Activated B cell treated with CpG ODN at 0.5 μM for 24 hours (primary cell): ENCODE measurements around the gene PROKR2. TPM values are rescaled to one million over a fixed set of nuclear protein-coding genes. Genes with fewer than 3 reads are reported as not detected.

Experiments used
- ATAC-seq: fragments of 200-7000 bp; cut with Tn5 transposase; one replicate; pipeline ENCODE4 v1.10.0; 2021; ENCODE audit warnings: low read depth, mild to moderate bottlenecking, moderate library complexity
- CTCF ChIA-PET: fragments of 350-600 bp; sonication (Branson Sonifier 250); formaldehyde crosslinking; loops from one replicate; lab custom pipeline; 2021; ENCODE audit warnings: antibody characterized with exemption; lab: Charles Lee
- POLR2A ChIA-PET: fragments of 350-600 bp; sonication (Branson Sonifier 250); formaldehyde crosslinking; loops from one replicate; lab custom pipeline; 2021; ENCODE audit warnings: antibody characterized with exemption; lab: Charles Lee
- DNase-seq: peaks from one replicate; pipeline ENCODE4 v3.0.0; 2022
- H3K27ac Mint-ChIP-seq: one replicate; pipeline ENCODE4 v1.8.0; 2020; ENCODE audit warnings: mixed read lengths
- H3K27me3 Mint-ChIP-seq: one replicate; pipeline ENCODE4 v1.8.0; 2021; ENCODE audit warnings: mixed read lengths
- H3K36me3 Mint-ChIP-seq: one replicate; pipeline ENCODE4 v1.8.0; 2021; ENCODE audit warnings: low read depth, mixed read lengths
- H3K4me1 Mint-ChIP-seq: one replicate; pipeline ENCODE4 v1.8.0; 2021; ENCODE audit warnings: mixed read lengths
- H3K4me3 Mint-ChIP-seq: one replicate; pipeline ENCODE4 v1.8.0; 2020; ENCODE audit warnings: mild to moderate bottlenecking, mixed read lengths
- H3K9me3 Mint-ChIP-seq: one replicate; pipeline ENCODE4 v1.8.0; 2020; ENCODE audit warnings: mixed read lengths
- CTCF ChIP-seq: fragments of 200-600 bp; IDR thresholded peaks from one replicate; pipeline ENCODE4 v1.8.0; 2022; ENCODE audit warnings: antibody characterized with exemption, mild to moderate bottlenecking
- intact Hi-C: fragments of 100-400 bp; cut with micrococcal nuclease; formaldehyde crosslinking; loops from one replicate; pipeline ENCODE4 v1.15.1; 2024
- total RNA-seq: library from RNA; stranded (reverse); gene quantifications from 2 replicates; pipeline ENCODE4 v1.2.3, GENCODE V29; 2022

PROKR2 gene
- total RNA-seq, 1 donor from 2014 or later = not detected

GRCh38 chr20:5342021-5342420, 25.3 kb upstream of the PROKR2 start:
- H3K36me3 Mint-ChIP-seq = no peaks in the 10 kb centered on the region
- intact Hi-C loops = no loop called here
- ATAC-seq (no peak), DNase-seq (no peak)
- H3K27me3 Mint-ChIP-seq = peaks cover 11% of the 10 kb centered on the region
- no peak overlapping the region for H3K4me3 Mint-ChIP-seq
- peaks cover 5% of the 10 kb centered on the region for H3K9me3 Mint-ChIP-seq
- TF ChIP-seq CTCF = no peak
- CTCF ChIA-PET = no interaction called here
- no peak overlapping the region for H3K27ac Mint-ChIP-seq
- POLR2A ChIA-PET = no interaction called here
- H3K4me1 Mint-ChIP-seq = no peaks in the 10 kb centered on the region

GRCh38 chr20:5331340-5331739, 14.6 kb upstream of the PROKR2 start:
- ChIA-PET POLR2A (no interaction called here), CTCF (no interaction called here)
- no peak for TF ChIP-seq CTCF
- no peak overlapping the region for H3K4me3 Mint-ChIP-seq
- DNase-seq (no peak), ATAC-seq (no peak)
- peaks cover 30% of the 10 kb centered on the region for H3K27me3 Mint-ChIP-seq
- no peaks in the 10 kb centered on the region for H3K4me1 Mint-ChIP-seq
- intact Hi-C loops = no loop called here
- no peaks in the 10 kb centered on the region for H3K36me3 Mint-ChIP-seq
- H3K9me3 Mint-ChIP-seq = peaks cover 1% of the 10 kb centered on the region
- no peak overlapping the region for H3K27ac Mint-ChIP-seq

GRCh38 chr20:5328268-5328667, 11.5 kb upstream of the PROKR2 start:
- CTCF ChIA-PET = no interaction called here
- peaks cover under 1% of the 10 kb centered on the region for H3K9me3 Mint-ChIP-seq
- TF ChIP-seq CTCF = no peak
- H3K27ac Mint-ChIP-seq = no peak overlapping the region
- H3K27me3 Mint-ChIP-seq = peaks cover 20% of the 10 kb centered on the region
- no peak overlapping the region for H3K4me3 Mint-ChIP-seq
- intact Hi-C loops = no loop called here
- no peaks in the 10 kb centered on the region for H3K4me1 Mint-ChIP-seq
- no peaks in the 10 kb centered on the region for H3K36me3 Mint-ChIP-seq
- POLR2A ChIA-PET = no interaction called here
- DNase-seq = no peak
- ATAC-seq = no peak

- no peak overlapping the region for H3K27ac Mint-ChIP-seq
- H3K27me3 Mint-ChIP-seq = peaks cover 19% of the 10 kb centered on the region
- intact Hi-C loops = no loop called here
- H3K4me1 Mint-ChIP-seq = no peaks in the 10 kb centered on the region
- H3K9me3 Mint-ChIP-seq = no peaks in the 10 kb centered on the region
- ATAC-seq (no peak), DNase-seq (no peak)
- H3K36me3 Mint-ChIP-seq = no peaks in the 10 kb centered on the region
- ChIA-PET POLR2A (no interaction called here), CTCF (no interaction called here)
- TF ChIP-seq CTCF = no peak
- no peak overlapping the region for H3K4me3 Mint-ChIP-seq
Measured at GRCh38 chr20:5327356-5327755, 10.6 kb upstream of the PROKR2 start.

GRCh38 chr20:5315807-5316187, 957 bp downstream of the PROKR2 start:
- DNase-seq (no peak), ATAC-seq (no peak)
- Mint-ChIP-seq H3K9me3 (no peaks in the 10 kb centered on the region), H3K27ac (no peak overlapping the region), H3K4me1 (no peaks in the 10 kb centered on the region), H3K4me3 (no peak overlapping the region), H3K36me3 (no peaks in the 10 kb centered on the region), H3K27me3 (peaks cover 39% of the 10 kb centered on the region)
- intact Hi-C loops = no loop called here
- no peak for TF ChIP-seq CTCF
- CTCF ChIA-PET = no interaction called here
- POLR2A ChIA-PET = no interaction called here
